GM19455 (cell line): ENCODE data around the gene CPLANE2.

ENCODE experiments used
- ATAC-seq: cut with Tn5 transposase; IDR thresholded peaks from one replicate; pipeline ENCODE4 v1.9.1; 2021; ENCODE audit not compliant: unreplicated experiment

The CPLANE2 gene

GRCh38 chr1:16191916-16192546, 45.0 kb downstream of the CPLANE2 start:
- ATAC-seq: no peak

DNA sequence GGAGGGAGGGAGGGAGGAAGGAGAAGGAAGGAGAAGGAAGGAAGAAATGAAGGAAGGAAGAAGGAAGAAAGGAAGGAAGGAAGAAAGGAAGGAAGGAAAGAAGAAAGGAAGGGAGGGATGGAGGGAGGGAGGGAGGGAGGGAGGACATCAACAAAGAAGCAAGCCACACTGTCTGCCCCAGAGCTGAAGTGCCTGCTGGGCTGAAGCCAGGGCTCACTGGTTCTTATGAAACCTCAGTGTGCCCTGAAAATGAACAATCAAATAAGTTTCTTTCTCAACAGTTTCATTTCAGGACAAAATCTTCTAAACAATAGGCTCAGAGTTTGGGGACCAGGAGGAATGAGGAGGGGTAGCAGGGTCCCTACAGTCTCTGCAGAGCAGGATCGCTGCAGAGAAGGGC, 45.7 kb downstream of the CPLANE2 start:
- ATAC-seq: no peak

DNA sequence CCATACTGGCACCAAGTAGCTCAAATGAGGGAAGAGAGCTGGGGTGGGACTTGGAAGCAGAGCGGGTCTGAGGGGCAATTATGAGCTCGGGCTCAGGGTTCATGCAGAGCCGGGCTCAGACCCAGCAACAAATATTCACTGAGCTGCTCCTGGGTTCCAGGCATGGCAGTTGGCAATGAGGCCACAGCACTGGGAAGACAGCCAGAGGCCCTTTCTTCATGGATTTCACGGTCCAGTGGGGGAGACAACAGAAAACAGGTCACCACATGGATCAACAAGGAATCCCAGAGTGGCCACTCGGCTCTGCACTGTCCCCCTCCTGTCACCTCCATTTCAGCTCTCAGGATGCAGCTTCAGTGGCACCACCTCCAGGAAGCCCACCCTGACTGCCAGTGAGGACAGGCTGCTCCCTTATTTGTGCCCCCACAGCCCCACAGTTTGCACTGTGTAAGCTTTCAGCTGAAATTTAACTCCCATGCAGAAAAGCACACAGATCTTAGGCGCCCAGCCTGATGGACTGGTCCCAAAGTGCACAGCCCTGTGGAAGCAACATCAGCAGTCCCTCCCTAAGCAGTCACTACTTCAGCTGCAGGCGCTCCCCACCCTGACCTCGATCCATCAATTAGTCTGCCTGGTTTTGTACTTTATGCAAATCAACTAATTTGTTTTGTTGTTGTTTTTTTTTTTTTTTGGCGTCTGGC, 46.9 kb downstream of the CPLANE2 start:
- no peak for ATAC-seq

GRCh38 chr1:16189003-16189402, 48.0 kb downstream of the CPLANE2 start:
- no peak for ATAC-seq

DNA sequence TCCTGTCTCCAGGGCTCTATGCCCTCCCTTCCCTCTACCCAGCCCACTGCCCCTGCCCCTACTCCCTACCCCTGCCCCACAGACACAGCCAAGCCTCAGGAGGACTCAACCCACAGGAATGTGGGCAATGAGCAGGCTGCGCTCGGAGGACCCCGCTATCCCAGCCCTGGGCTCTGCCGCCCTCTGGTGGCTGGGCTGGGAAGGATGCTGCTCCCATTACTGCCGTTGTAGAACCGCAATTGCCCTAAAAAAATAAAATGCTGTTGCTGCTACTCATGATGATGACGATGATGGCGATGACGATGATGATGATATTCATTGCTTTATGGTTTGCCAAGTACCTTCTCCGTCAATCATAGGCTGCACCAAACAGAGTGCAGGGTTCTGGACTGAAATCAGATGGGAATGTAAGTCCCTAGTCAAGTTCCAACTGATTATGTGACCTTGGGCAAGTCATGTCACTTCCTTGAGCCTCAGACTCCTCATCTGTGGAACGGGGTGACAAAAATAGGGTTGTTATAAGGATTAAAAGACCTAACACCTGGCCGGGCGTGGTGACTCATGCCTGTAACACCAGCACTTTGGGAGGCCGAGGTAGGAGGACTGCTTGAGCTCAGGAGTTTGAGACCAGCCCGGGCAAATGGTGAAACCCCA, 49.1 kb downstream of the CPLANE2 start:
- ATAC-seq: no peak

GRCh38 chr1:16186655-16187235, 50.2 kb downstream of the CPLANE2 start:
- ATAC-seq: no peak

DNA sequence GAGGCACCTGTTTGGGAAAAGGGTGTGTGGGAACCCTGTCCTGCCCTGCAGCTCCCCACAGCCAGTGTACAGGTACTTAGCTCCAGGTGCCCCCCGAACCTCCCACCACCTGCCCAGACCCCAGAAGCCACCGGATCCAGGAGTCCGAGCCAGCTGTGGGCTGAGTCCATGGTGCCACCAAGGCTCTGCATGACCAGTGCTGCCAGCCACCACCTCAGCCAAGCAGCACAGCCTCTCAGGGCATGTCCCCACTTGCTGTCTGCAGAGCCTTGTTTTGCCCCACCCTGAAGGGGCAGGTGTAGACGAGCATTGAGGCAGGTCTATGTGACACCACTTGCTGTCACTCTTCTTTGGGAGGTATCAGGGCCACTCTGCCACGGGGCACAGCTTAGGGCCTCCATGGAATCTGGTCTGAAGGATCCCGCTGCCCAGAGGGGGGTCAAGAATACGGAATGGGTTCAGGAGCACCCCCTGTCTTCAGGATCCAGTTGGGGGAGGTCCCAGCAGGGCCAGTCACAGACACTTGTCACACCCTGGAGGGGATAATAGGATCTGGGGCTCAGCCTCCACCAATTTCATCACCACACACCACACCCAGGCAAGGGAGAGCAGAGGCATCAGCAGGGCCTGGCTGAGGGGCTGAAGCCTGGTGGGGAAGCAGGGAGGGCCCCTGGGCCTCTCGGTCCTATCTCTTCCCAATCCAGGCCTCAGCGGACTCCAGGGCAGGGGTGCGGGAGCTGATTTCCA, 52.3 kb downstream of the CPLANE2 start:
- ATAC-seq: no peak

DNA sequence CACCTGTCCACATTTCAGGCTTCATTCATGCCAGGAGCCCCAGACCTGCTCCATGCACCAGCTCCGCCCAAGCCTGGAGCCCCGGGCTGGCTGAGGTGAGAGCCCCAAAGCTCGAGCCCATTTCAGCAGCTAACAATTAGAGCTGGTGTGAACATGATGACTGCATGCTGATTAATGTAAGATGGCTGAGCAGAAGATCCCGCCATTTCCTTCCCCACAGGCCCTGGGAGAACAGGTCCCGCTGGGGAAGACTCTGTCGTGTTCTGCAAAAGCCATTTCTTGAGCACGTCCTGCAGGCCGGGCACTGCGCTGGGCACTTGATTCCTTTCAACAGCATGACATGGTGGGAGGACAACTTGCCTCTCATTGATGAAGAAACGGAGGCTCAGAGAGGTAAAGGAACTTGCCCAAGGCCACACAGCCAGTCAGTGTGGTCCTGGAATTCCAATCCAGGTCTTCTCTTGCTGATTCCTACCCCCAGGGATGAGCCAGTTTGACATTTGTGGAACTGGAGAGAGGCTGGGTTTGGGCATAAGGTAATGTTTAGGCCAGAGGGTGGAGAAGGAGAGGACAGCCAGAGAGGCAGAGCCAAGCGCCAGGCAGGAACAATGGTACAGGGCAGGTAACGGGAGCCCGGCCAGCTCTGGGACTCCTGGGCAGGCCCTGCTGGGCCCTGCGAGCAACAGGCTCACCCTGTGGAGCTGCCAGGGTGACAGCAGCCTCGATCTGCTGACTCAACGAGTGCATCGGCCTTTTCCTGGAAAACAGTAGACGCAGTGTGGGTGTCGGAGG, 53.0 kb downstream of the CPLANE2 start:
- no peak for ATAC-seq

- ATAC-seq: no peak
Observed at GRCh38 chr1:16183179-16183578, 53.8 kb downstream of the CPLANE2 start.

DNA sequence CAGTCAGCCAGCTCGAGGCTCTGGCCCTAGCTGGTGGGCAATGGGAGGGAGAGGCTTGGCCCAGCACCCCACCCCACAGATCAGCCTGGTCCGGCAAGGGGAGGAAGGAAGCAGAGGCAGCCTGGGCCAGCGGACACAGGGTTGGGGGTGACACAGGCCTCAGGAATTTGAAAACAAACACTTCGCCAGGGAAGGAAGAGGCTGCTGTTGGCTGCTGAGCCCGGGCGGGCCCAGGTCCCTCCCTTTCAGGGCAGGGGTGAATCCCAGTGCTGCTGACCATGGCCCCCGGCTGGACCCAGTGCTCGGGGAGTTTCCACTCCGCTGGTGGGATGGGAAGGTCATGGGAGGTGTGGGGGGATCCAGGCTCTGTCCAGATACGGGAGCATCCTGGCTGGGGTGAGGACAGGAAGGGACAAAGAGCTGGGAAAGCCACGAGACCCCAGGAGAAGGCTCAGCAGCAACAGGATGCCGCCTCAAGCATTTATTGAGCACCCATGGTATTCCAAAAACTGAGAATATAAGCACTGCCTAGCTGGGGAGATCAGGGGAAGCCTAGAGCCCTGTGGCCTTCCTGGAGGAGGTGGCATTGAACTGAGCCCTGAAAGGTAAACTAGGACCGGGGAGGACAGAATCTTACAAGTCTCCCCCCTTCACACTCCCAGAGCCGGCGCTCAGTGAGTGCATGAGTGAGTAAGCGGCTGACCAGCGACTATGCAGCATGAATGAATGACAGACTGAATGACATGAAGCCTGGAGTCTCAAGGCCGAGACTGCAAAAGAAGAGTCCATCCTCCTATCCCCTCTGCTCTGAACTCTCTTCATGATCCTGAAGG, 54.9 kb downstream of the CPLANE2 start:
- no peak for ATAC-seq
